IMR-90 (cell line): Measurements from ENCODE around the gene CCM2. TPM values are rescaled to one million over a fixed set of nuclear protein-coding genes. Genes with fewer than 3 reads are reported as not detected.
"Not testable (repeated sequence)": the region's sequence is repeated elsewhere in the genome, so short reads cannot be mapped to it uniquely, and the experiment has no call there.

Source experiments
- ATAC-seq: fragments of 200-7000 bp; cut with Tn5 transposase; 2 replicates; pipeline ENCODE4 v1.9.1; 2020; ENCODE audit warnings: low read depth, mild to moderate bottlenecking, moderate library complexity
- BruUV-seq: library from RNA; stranded (reverse); fragments of 400-500 nt; replicated peaks from 2 replicates; lab custom pipeline; 2021; lab: Mats Ljungman, UMichigan
- CTCF ChIA-PET: fragments of 300-600 bp; formaldehyde crosslinking; extraction: SDS; loops from one replicate; lab custom pipeline; 2021; ENCODE audit warnings: antibody characterized with exemption; lab: Yijun Ruan, JAX
- POLR2A ChIA-PET: fragments of 300-600 bp; sonication (Branson Sonifier 250); formaldehyde crosslinking; loops from one replicate; lab custom pipeline; 2022; ENCODE audit warnings: antibody characterized with exemption; ENCODE audit not compliant: unreplicated experiment; lab: Charles Lee
- DNase-seq: peaks from one replicate; pipeline ENCODE4 v3.0.0; 2013
- H2AFZ ChIP-seq: replicated peaks from 2 replicates; pipeline ENCODE3; 2013; ENCODE audit warnings: low read length, mild to moderate bottlenecking; ENCODE audit not compliant: poor library complexity
- H2AK5ac ChIP-seq: 2 replicates; pipeline ENCODE4 v1.6.1; 2013; ENCODE audit warnings: low read depth, low read length, inconsistent platforms
- H2AK9ac ChIP-seq: replicated peaks from 2 replicates; pipeline ENCODE3; 2013; ENCODE audit warnings: mild to moderate bottlenecking, low read depth, low read length, moderate library complexity; ENCODE audit not compliant: poor library complexity
- H2BK120ac ChIP-seq: 2 replicates; pipeline ENCODE4 v1.6.1; 2013; ENCODE audit warnings: low read depth, low read length, inconsistent platforms
- H2BK15ac ChIP-seq: 3 replicates; pipeline ENCODE4 v1.6.1; 2013; ENCODE audit warnings: low read depth, low read length, inconsistent platforms
- H2BK20ac ChIP-seq: 2 replicates; pipeline ENCODE4 v1.6.1; 2013; ENCODE audit warnings: low read depth, mild to moderate bottlenecking, inconsistent platforms, low read length, moderate library complexity
- H2BK5ac ChIP-seq: 2 replicates; pipeline ENCODE4 v1.6.1; 2013; ENCODE audit warnings: mild to moderate bottlenecking, low read depth, low read length, inconsistent platforms; ENCODE audit not compliant: poor library complexity, severe bottlenecking
- H3K14ac ChIP-seq: replicated peaks from 2 replicates; pipeline ENCODE4 v1.6.1; 2013; ENCODE audit warnings: low read depth, low read length, inconsistent platforms
- H3K18ac ChIP-seq: 2 replicates; pipeline ENCODE4 v1.6.1; 2013; ENCODE audit warnings: low read depth, low read length, control low read depth
- H3K23ac ChIP-seq: 2 replicates; pipeline ENCODE4 v1.6.1; 2013; ENCODE audit warnings: low read depth, low read length, inconsistent platforms
- H3K27ac ChIP-seq: 2 replicates; pipeline ENCODE4 v1.5.1; 2013; ENCODE audit warnings: mild to moderate bottlenecking, control low read depth, low read length; ENCODE audit not compliant: insufficient read depth
- H3K27me3 ChIP-seq: 2 replicates; pipeline ENCODE4 v1.6.1; 2013; ENCODE audit warnings: low read length; ENCODE audit not compliant: control insufficient read depth, insufficient read depth
- H3K36me3 ChIP-seq: 2 replicates; pipeline ENCODE4 v1.6.1; 2013; ENCODE audit warnings: low read length, mixed read lengths; ENCODE audit not compliant: control insufficient read depth, insufficient read depth
- H3K4ac ChIP-seq: 2 replicates; pipeline ENCODE4 v1.6.1; 2013; ENCODE audit warnings: low read depth, low read length, inconsistent platforms
- H3K4me1 ChIP-seq: 2 replicates; pipeline ENCODE4 v1.6.1; 2013; ENCODE audit warnings: low read length, mixed read lengths; ENCODE audit not compliant: control insufficient read depth, insufficient read depth
- H3K4me2 ChIP-seq: 2 replicates; pipeline ENCODE4 v1.6.1; 2013; ENCODE audit warnings: low read depth, mild to moderate bottlenecking, control low read depth, low read length, moderate library complexity
- H3K4me3 ChIP-seq: 2 replicates; pipeline ENCODE4 v1.5.1; 2013; ENCODE audit warnings: low read depth, mild to moderate bottlenecking, control low read depth, low read length, moderate library complexity; ENCODE audit not compliant: insufficient read depth
- H3K56ac ChIP-seq: 2 replicates; pipeline ENCODE4 v1.6.1; 2013; ENCODE audit warnings: low read length, inconsistent platforms; ENCODE audit not compliant: insufficient read depth; ENCODE audit errors: extremely low read depth
- H3K79me1 ChIP-seq, 2 experiments: 2 replicates each; pipeline ENCODE4 v1.6.1; 2013; ENCODE audit warnings: low read length in 2 of 2, inconsistent platforms in 1 of 2, low read depth in 1 of 2
- H3K9ac ChIP-seq: 2 replicates; pipeline ENCODE4 v1.6.1; 2013; ENCODE audit warnings: low read depth, low read length, control low read depth
- H3K9me1 ChIP-seq: 2 replicates; pipeline ENCODE4 v1.6.1; 2013; ENCODE audit warnings: low read length, inconsistent platforms; ENCODE audit not compliant: insufficient read depth
- H3K9me3 ChIP-seq: 2 replicates; pipeline ENCODE4 v1.6.1; 2013; ENCODE audit warnings: low read length; ENCODE audit not compliant: control insufficient read depth, insufficient read depth
- H4K20me1 ChIP-seq: 2 replicates; pipeline ENCODE4 v1.6.1; 2013; ENCODE audit warnings: low read length, inconsistent platforms; ENCODE audit not compliant: insufficient read depth
- H4K5ac ChIP-seq: 2 replicates; pipeline ENCODE4 v1.6.1; 2013; ENCODE audit warnings: mild to moderate bottlenecking, low read depth, low read length, control low read depth
- H4K8ac ChIP-seq, 2 experiments: 2 replicates each; pipeline ENCODE4 v1.6.1; 2013; ENCODE audit warnings: low read depth in 2 of 2, low read length in 2 of 2, control low read depth in 1 of 2, inconsistent platforms in 1 of 2
- H4K91ac ChIP-seq: 2 replicates; pipeline ENCODE4 v1.6.1; 2013; ENCODE audit warnings: low read depth, low read length, inconsistent platforms; ENCODE audit not compliant: insufficient read depth
- CHD1 ChIP-seq: IDR thresholded peaks from 2 replicates; pipeline ENCODE4 v1.6.1; 2012; ENCODE audit warnings: low read depth, low read length, improper control_type of control experiment
- RAD21 ChIP-seq: IDR thresholded peaks from 2 replicates; pipeline ENCODE4 v1.6.1; 2012; ENCODE audit warnings: low read length, improper control_type of control experiment
- WGBS, 2 experiments: methylation state at CpG; one replicate each; pipeline versions ENCODE4 v1.1.5 to v1.1.7; 2013; ENCODE audit warnings: missing lambda C conversion rate in 2 of 2; ENCODE audit not compliant: insufficient read length in 1 of 2; ENCODE audit errors: extremely low coverage in 2 of 2; 5-methylcytosine and 5-hydroxymethylcytosine counted together
- dilution Hi-C: fragments of 300-500 bp; cut with HindIII; formaldehyde crosslinking; loops from one replicate; pipeline ENCODE4 v1.14.3; 2018; ENCODE audit warnings: low sequenced_read_pairs; ENCODE audit not compliant: unreplicated experiment
- in situ Hi-C: fragments of 300-500 bp; cut with MboI; formaldehyde crosslinking; loops from 3 replicates; pipeline ENCODE4 v1.14.3; 2019; ENCODE audit warnings: low sequenced_read_pairs, inconsistent platforms, mixed read lengths
- intact Hi-C: fragments of 100-400 bp; cut with micrococcal nuclease; formaldehyde crosslinking; loops from 2 replicates; pipeline ENCODE4 v1.10.0; 2022
- polyA plus RNA-seq, 3 experiments: library from polyadenylated mRNA; depleted of rRNA; stranded (reverse); fragments of >200 nt; gene quantifications; 2 replicates each; pipeline ENCODE4 v1.2.3, GENCODE V29; 2012; ENCODE audit warnings: low replicate concordance in 1 of 3
- total RNA-seq: library from RNA; depleted of rRNA; stranded (reverse); fragments of >200 nt; gene quantifications from 2 replicates; pipeline ENCODE4 v1.2.3, GENCODE V29; 2012
- TF ChIP-seq, protein P1 (sequence below): conservative IDR thresholded peaks from 2 replicates; pipeline ENCODE4 v1.5.1; 2012; ENCODE audit warnings: mild to moderate bottlenecking, low read depth, low read length, improper control_type of control experiment

Gene CCM2
- total and polyA plus RNA-seq, 2 of the 4 experiments (the other 2 are of a cell fraction): 65.2 to 78.5 TPM

DNA sequence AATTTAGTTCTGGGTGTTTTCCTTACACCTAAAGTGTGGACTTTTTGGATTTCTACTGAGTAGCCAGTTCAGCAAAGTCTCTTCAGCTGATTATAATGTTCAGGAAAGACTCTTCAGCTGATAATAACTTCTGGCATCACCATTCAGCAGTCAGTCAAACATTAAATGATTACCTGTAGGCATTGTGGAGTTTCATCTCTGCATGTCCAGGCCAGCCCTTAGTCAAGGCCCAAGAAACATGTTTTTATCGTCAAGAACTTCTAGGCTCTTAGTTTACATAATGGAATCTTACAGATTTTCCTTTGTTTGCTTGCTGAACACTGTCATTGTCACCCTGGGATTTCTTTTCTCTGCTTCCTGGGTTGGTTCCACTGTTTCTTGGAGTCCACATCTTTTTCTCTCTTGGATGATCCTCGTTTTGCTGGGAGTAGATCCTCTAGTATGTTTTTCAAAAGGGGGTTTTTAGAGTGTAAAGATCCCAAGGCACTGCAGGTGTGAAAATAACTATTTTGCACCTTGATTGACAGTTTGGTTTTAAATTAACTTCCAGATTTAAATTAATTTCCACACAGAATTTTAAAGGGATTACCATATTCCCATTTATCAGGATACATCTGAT lies 24.2 kb downstream of the CCM2 start:
- Histone ChIP-seq H3K36me3 (peaks cover 7% of the 10 kb centered on the region; the same call in 1 of the 2 replicates), H2AFZ (no peak overlapping the region), H3K18ac (no peak overlapping the region), H2BK120ac (no peak overlapping the region), H3K56ac (no peak overlapping the region), H3K9me3 (no peaks in the 10 kb centered on the region), H2AK9ac (no peak overlapping the region), H3K4me1 (peaks cover 10% of the 10 kb centered on the region), H3K14ac (no peak overlapping the region), H3K23ac (no peak overlapping the region), H3K27ac (no peak overlapping the region), H4K5ac (no peak overlapping the region), H3K4ac (no peak overlapping the region), H2BK5ac (no peak overlapping the region), H3K4me3 (no peak overlapping the region), H4K91ac (no peak overlapping the region), H2AK5ac (no peak overlapping the region), H3K9me1 (peaks cover 22% of the 10 kb centered on the region), H3K27me3 (no peaks in the 10 kb centered on the region), H3K79me1 (peaks cover 35 to 72% of the 10 kb centered on the region in 2 experiments), H3K4me2 (no peak overlapping the region), H2BK20ac (no peak overlapping the region), H4K8ac (no peak overlapping the region), H2BK15ac (no peak overlapping the region), H4K20me1 (peaks cover 43% of the 10 kb centered on the region), H3K9ac (no peak overlapping the region)
- TF ChIP-seq CHD1 (no peak), RAD21 (no peak)
- TF ChIP-seq, protein P1, sequence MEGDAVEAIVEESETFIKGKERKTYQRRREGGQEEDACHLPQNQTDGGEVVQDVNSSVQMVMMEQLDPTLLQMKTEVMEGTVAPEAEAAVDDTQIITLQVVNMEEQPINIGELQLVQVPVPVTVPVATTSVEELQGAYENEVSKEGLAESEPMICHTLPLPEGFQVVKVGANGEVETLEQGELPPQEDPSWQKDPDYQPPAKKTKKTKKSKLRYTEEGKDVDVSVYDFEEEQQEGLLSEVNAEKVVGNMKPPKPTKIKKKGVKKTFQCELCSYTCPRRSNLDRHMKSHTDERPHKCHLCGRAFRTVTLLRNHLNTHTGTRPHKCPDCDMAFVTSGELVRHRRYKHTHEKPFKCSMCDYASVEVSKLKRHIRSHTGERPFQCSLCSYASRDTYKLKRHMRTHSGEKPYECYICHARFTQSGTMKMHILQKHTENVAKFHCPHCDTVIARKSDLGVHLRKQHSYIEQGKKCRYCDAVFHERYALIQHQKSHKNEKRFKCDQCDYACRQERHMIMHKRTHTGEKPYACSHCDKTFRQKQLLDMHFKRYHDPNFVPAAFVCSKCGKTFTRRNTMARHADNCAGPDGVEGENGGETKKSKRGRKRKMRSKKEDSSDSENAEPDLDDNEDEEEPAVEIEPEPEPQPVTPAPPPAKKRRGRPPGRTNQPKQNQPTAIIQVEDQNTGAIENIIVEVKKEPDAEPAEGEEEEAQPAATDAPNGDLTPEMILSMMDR: no peak
- intact Hi-C loops (no loop called here), dilution Hi-C loops (no loop called here), in situ Hi-C loops (no loop called here)
- DNase-seq: no peak
- ATAC-seq: no peak
- WGBS, 2 experiments: 100% methylated on average over 1 of the region's 2 CpGs; no CpG with 5 or more reads in 1 of the 2 experiments
- no TSS peak for BruUV-seq
- POLR2A ChIA-PET: interaction anchor here (0.6 kb wide), 2 partner anchors 25 to 26 kb away, joined by 4 to 7 read pairs; partner anchors contain the start of gene CCM2
- CTCF ChIA-PET: no interaction called here

DNA sequence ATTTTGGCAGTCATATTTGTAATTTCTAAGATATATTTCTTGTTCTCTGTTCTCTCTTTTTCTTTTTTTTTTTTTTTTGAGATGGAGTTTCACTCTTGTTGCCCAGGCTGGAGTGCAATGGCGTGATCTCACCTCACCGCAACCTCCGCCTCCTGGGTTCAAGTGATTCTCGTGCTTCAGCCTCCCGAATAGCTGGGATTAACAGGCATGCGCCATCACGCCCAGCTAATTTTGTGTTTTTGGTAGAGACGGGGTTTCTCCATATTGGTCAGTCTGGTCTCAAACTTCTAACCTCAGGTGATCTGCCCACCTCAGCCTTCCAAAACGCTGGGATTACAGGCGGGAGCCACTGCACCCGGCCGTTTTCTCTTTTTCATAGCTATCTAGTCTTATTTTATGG lies 25.5 kb downstream of the CCM2 start:
- ATAC-seq, DNase-seq, H2AK9ac ChIP-seq, H2BK5ac ChIP-seq, H3K4me2 ChIP-seq, POLR2A ChIA-PET, H4K91ac ChIP-seq, H3K18ac ChIP-seq, H2BK15ac ChIP-seq, H3K4me3 ChIP-seq, CTCF ChIA-PET, H2AFZ ChIP-seq, H3K23ac ChIP-seq, H4K8ac ChIP-seq, in situ Hi-C loops, H3K14ac ChIP-seq, H4K5ac ChIP-seq, H3K27ac ChIP-seq, H2AK5ac ChIP-seq, H3K56ac ChIP-seq, H3K4ac ChIP-seq, H2BK20ac ChIP-seq, intact Hi-C loops, H3K9ac ChIP-seq, H3K27me3 ChIP-seq, H2BK120ac ChIP-seq, BruUV-seq, H3K36me3 ChIP-seq, H3K9me3 ChIP-seq, dilution Hi-C loops: not testable (repeated sequence)
- Histone ChIP-seq H3K79me1 (peaks cover 39 to 78% of the 10 kb centered on the region in 2 experiments), H4K20me1 (peaks cover 42% of the 10 kb centered on the region), H3K9me1 (peaks cover 22% of the 10 kb centered on the region), H3K4me1 (peaks cover 10% of the 10 kb centered on the region)
- WGBS, 2 experiments: 90% methylated on average over 2 of the region's 12 CpGs; no CpG with 5 or more reads in 1 of the 2 experiments
